C4-2B (cell line): Measurements from ENCODE around the gene ISG20.
A peak's percentile ranks its signal among the peaks of the same experiment; 100 is the strongest.

Experiments
- H3K27ac ChIP-seq: fragments of 450-650 bp; 2 replicates; pipeline ENCODE4 v1.5.1; 2017
- CTCF ChIP-seq: fragments of 450-650 bp; conservative IDR thresholded peaks from 2 replicates; pipeline ENCODE4 v1.5.1; 2017; ENCODE audit warnings: mild to moderate bottlenecking
- ZFX ChIP-seq: fragments of 450-650 bp; IDR thresholded peaks from 2 replicates; pipeline ENCODE4 v1.6.1; 2017

ISG20 gene

GRCh38 chr15:88638626-88639372 lies at the start of gene ISG20:
Gene ISG20 (plus strand): TSS chr15:88639016. CDS start chr15:88639367, 351 bp downstream.
- H3K27ac ChIP-seq: peak within 1 kb of the TSS; percentile 77
- no peak; the same call in 1 of the 2 replicates for TF ChIP-seq CTCF
- peak; percentile 40; the same call in 1 of the 2 replicates for TF ChIP-seq ZFX

- no peak for TF ChIP-seq ZFX
- no peak for TF ChIP-seq CTCF
- no peak overlapping the region for H3K27ac ChIP-seq
Measured at GRCh38 chr15:88590759-88591158, 48.1 kb upstream of the ISG20 start.

GRCh38 chr15:88591384-88591783 lies 47.4 kb upstream of the ISG20 start:
- H3K27ac ChIP-seq: no peak overlapping the region
- no peak for TF ChIP-seq ZFX
- no peak for TF ChIP-seq CTCF

- TF ChIP-seq ZFX (no peak), CTCF (no peak)
Measured at GRCh38 chr15:88603885-88604284, 34.9 kb upstream of the ISG20 start.

GRCh38 chr15:88604381-88605188 lies 34.2 kb upstream of the ISG20 start:
- TF ChIP-seq CTCF (no peak), ZFX (no peak)

More at GRCh38 chr15:88603885-88604284, 34.9 kb upstream of the ISG20 start:
- H3K27ac ChIP-seq: no peak overlapping the region

GRCh38 chr15:88605189-88606069 lies 33.4 kb upstream of the ISG20 start:
- TF ChIP-seq ZFX (no peak), CTCF (no peak)
- no peak overlapping the region for H3K27ac ChIP-seq

More at GRCh38 chr15:88604381-88605188, 34.2 kb upstream of the ISG20 start:
- no peak overlapping the region for H3K27ac ChIP-seq
